DMS153 treated with DMSO at 0.1 percent for 48 hours (cell line): Measurements from ENCODE around the gene PGM2.

Experiments
- DNase-seq: peaks from one replicate; lab custom pipeline; 2025; ENCODE audit not compliant: unreplicated experiment; lab: John Stamatoyannopoulos, UW

Gene PGM2

GRCh38 chr4:37896206-37896860 lies 69.8 kb downstream of the PGM2 start:
- no peak for DNase-seq

GRCh38 chr4:37902212-37902611 lies 75.7 kb downstream of the PGM2 start:
- DNase-seq, result no peak

DNA sequence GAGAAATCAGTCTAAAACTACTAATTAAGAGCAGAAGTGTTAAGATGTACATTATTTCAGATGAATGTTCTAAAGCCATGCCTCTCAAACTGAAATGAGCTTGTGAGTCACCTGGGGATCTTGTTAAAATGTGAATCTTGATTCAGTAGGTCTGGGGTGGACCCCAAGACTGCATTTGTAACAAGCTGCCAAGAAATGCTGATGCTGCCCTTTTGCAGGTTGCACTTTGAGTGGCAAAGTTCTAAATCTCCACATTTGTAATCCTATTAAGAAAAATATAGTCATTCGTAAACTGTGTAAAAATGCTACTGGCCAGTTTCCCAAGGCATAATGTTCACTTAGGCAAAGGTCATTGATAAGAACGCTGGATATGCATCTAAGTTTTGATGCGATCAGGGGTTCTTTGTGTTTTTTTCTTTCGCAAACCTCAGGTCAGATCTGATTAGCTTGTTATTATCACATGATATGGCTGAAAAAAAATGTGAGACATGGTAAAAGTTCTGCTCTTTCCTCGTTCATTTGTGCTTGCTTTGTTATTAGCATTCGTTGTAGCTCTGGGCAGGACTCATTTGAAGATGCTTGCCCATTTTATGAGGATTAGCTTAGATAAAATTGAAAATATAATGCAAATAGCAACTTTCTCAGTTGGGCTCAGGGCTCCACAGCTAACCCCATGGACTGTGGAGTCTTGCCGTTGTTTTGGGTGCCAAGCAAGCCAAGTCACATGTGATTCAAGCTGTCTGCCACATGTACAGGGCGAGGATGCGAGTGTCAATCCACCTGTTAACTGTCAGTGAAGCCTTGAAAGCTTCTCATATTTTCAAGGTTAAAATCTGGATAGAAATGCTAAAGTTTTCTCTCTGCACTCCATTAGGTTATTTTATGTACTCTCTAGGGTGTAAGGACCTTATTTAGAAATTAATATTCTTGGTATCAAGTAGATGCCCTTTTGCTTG lies 76.5 kb downstream of the PGM2 start:
- no peak for DNase-seq

GRCh38 chr4:37903901-37904300 lies 77.4 kb downstream of the PGM2 start:
- DNase-seq, result no peak

- no peak for DNase-seq
Observed at GRCh38 chr4:37904824-37905223, 78.3 kb downstream of the PGM2 start.

DNA sequence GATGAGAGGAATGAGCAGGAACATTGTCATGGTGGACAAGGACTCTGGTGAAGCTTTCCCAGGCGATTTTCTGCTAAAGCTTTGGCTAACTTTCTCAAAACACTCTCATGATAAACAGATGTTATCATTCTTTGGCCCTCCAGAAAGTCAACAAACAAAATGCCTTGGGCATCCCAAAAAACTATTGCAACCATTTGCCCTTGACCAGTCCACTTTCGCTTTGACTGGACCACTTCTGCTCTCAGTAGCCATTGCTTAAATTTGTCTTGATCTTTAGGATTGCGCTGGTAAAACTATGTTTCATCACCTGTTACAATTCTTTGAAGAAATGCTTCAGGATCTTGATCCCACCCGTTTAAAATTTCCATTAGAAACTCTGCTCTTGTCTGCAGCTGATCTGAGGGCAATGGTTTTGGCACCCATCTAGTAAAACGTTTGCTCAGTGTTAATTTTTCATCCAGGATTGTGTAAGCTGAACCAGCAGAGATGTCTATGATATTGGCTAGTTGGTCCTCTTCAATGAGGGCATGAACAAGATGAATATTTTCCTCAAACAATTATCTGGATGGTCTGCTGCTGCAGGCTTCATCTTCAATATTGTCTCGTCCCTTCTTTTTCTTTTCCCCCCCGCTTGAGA lies 79.2 kb downstream of the PGM2 start:
- DNase-seq, result no peak

DNA sequence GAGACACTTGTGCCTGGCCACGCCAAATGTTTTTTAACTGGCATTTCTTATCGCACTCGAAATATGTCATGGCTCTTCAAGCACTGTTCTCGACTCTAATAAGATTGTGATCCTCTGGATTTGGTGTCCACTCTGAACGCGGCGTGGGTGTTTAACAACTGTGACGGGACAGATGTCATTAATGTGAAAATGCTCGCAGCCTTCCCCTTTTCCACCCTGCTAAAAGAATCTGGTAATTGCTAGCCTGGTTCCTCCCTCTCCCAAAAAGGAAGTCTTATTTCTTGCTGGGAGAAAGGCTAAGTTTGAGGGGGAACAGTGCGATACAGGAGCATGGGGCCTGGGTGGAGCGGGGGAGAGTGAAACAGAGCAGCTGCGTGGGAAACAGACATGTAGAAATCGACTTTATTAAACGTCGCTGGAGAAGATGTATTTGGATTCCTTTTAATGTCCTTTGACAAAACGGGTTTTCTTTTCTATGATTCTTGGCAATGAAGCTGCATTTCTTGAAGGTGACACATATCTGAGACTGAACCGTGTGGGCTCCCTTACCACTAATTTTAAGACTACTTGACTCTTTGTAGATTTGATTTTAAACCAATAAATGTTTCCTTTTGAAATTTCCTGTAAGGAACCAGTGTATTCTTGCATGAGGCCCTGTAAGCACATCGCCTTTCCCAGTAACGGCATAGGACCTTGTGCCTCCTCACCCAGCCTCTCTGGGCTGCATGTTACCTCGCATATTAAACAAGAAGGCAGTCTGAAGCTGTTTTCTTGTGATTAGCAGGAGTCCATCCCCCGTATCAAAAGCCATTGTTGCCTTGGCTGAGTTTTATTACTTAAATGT lies 82.2 kb downstream of the PGM2 start:
- no peak for DNase-seq

- DNase-seq, result no peak
Observed at GRCh38 chr4:37909332-37910090, 83.0 kb downstream of the PGM2 start.

- no peak for DNase-seq
Observed at GRCh38 chr4:37910091-37910486, 83.6 kb downstream of the PGM2 start.
